ENCODE data around the gene NOL4L. TPM values are rescaled to one million over a fixed set of nuclear protein-coding genes. Genes with fewer than 3 reads are reported as not detected.

The NOL4L gene
- total and polyA plus RNA-seq, 2 experiments from 2014 or later, result 38.8 to 39.2 TPM

- no peak overlapping the region for H3K27ac ChIP-seq (ENCODE audit: low read depth)
- H3K9me2 ChIP-seq (ENCODE audit: insufficient read depth), result no peaks in the 10 kb centered on the region
- H3K36me3 Mint-ChIP-seq (ENCODE audit: low read depth), result no peaks in the 10 kb centered on the region
- H3K27ac Mint-ChIP-seq, result no peak overlapping the region
- no peaks in the 10 kb centered on the region for H3K36me3 ChIP-seq (ENCODE audit: insufficient read depth)
- H3F3A ChIP-seq (replicated peaks; ENCODE audit: low read depth), result no peaks in the 10 kb centered on the region
- no peak for ATAC-seq
- no peak overlapping the region for H3K4me3 ChIP-seq
- H3K27me3 ChIP-seq (ENCODE audit: insufficient read depth), result no peaks in the 10 kb centered on the region
- peaks cover 10% of the 10 kb centered on the region for H4K20me1 ChIP-seq (replicated peaks; ENCODE audit: insufficient read depth)
- H3K4me1 Mint-ChIP-seq, result no peaks in the 10 kb centered on the region
- H3K9me3 Mint-ChIP-seq, result no peaks in the 10 kb centered on the region
- no peak overlapping the region for H3K4me3 Mint-ChIP-seq
- DNase-seq (ENCODE audit: low spot score), result no peak
- no peak overlapping the region for H2AFZ ChIP-seq
- H3K4me2 ChIP-seq, result no peak overlapping the region
- no peaks in the 10 kb centered on the region for H3K79me2 ChIP-seq (replicated peaks; ENCODE audit: insufficient read depth)
- TF ChIP-seq CREB1 (CRISPR knock-in tag; IDR thresholded peaks at IDR 0.05; ENCODE audit: low read depth) (no peak), ZNF462 (CRISPR knock-in tag; IDR thresholded peaks at IDR 0.05) (no peak), EZH2 (IDR thresholded peaks at IDR 0.05; ENCODE audit: low read depth, unreplicated experiment) (no peak), ZNF331 (CRISPR knock-in tag; IDR thresholded peaks at IDR 0.05; ENCODE audit: low read depth) (no peak), EZH2phosphoT487 (IDR thresholded peaks at IDR 0.05; ENCODE audit: unreplicated experiment) (no peak), JUNB (IDR thresholded peaks at IDR 0.05; ENCODE audit: unreplicated experiment) (no peak), ETS1 (IDR thresholded peaks at IDR 0.05) (no peak), CTCF (conservative IDR thresholded peaks at IDR 0.05; ENCODE audit: low read depth in 2 of 2) (no peak), STAT1 (IDR thresholded peaks at IDR 0.05; ENCODE audit: unreplicated experiment) (no peak), NANOG (IDR thresholded peaks at IDR 0.05; ENCODE audit: borderline replicate concordance) (no peak), POLR2AphosphoS5 (IDR thresholded peaks at IDR 0.05; ENCODE audit: low read depth) (no peak), ZNF114 (CRISPR knock-in tag; IDR thresholded peaks at IDR 0.05) (no peak), REST (IDR thresholded peaks at IDR 0.05; ENCODE audit: unreplicated experiment) (no peak)
- H3K27me3 Mint-ChIP-seq (ENCODE audit: insufficient read depth, low read depth, poor library complexity), result no peaks in the 10 kb centered on the region
- no peaks in the 10 kb centered on the region for H3K4me1 ChIP-seq (ENCODE audit: insufficient read depth)
Measured at GRCh38 chr20:32396646-32397160, 188.4 kb downstream of the NOL4L start.

All from GM23338 (cell line).